Stimulated activated effector memory CD8-positive, alpha-beta T cell treated with anti-CD3 and anti-CD28 coated beads, Interleukin-12 subunit alpha, Interleukin-12 subunit beta, amount 100 ng/mL, for 72 hours (primary cell): ENCODE results near the gene SLC25A25.
A peak's percentile ranks its signal among the peaks of the same experiment; 100 is the strongest.
"Not testable (repeated sequence)": the region's sequence is repeated elsewhere in the genome, so short reads cannot be mapped to it uniquely, and the experiment has no call there.

ENCODE experiments used
- ATAC-seq: fragments of 150-1000 bp; cut with Tn5 transposase; 2 replicates; pipeline ENCODE4 v1.10.0; 2021
- DNase-seq, 2 donors: peaks; one replicate each; pipeline ENCODE4 v3.0.0; 2021 to 2022; ENCODE audit warnings: low spot score in 2 of 2
- H3K27ac Mint-ChIP-seq: one replicate; pipeline ENCODE4 v1.8.0; 2022; ENCODE audit warnings: mild to moderate bottlenecking, mixed read lengths
- H3K36me3 Mint-ChIP-seq: one replicate; pipeline ENCODE4 v1.8.0; 2022; ENCODE audit warnings: mild to moderate bottlenecking, mixed read lengths
- H3K4me1 Mint-ChIP-seq: one replicate; pipeline ENCODE4 v1.8.0; 2022; ENCODE audit warnings: mixed read lengths
- H3K4me3 Mint-ChIP-seq: one replicate; pipeline ENCODE4 v1.8.0; 2022; ENCODE audit warnings: mild to moderate bottlenecking, mixed read lengths
- H3K9me3 Mint-ChIP-seq: one replicate; pipeline ENCODE4 v1.8.0; 2022; ENCODE audit warnings: mixed read lengths

SLC25A25 gene

DNA sequence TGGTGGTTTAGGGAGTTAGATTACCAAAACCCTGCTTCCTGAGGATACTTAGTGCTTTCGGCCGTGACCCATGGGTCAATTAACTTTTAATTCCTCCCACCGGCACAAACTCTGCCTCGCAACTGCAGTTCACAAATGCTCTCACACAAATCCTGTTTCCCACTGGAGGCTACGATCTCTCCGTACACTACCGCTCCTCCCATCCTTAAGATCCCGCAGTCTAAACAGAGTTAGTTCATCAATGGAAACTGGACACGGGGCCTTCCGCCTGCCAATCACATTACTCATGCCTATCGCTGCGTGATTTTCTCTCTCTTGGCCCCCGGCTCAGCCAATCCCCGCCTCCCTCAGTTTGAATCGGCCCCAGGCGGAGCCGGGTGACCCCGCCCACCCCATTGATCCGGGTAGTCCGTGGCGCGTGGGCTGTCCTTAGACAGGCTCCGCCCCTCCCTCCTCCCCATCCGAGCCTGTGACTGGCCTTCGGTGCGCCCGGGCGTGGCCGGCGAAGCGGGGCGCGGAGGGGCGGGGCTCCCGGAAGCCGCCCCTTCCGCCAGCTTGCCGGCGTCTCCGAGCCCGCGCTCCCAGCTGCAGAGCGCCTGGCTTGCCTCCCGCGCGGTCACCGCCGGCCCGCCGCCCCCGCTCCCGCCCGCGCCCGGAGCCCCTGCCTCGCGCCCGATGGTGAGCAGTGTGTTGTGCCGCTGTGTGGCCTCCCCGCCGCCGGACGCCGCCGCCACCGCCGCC is at the start of gene SLC25A25:
TSS of gene SLC25A25 (plus strand) at position 588 of the 741 bp plus-strand sequence. CDS start at position 676, 88 bp downstream.
- peak; percentile 100 for DNase-seq
- Mint-ChIP-seq H3K4me3 (no peak within 1 kb of the TSS), H3K27ac (no peak within 1 kb of the TSS), H3K36me3 (peaks cover 12% of the 10 kb centered on the region), H3K4me1 (peaks cover 43% of the 10 kb centered on the region), H3K9me3 (no peaks in the 10 kb centered on the region)
- ATAC-seq: peak; percentile 86

GRCh38 chr9:128020692-128021091 is 47.3 kb upstream of the SLC25A25 start:
- Mint-ChIP-seq H3K27ac (peak overlapping the region; percentile 67), H3K9me3 (no peaks in the 10 kb centered on the region), H3K4me1 (peaks cover 49% of the 10 kb centered on the region), H3K4me3 (no peak overlapping the region), H3K36me3 (no peaks in the 10 kb centered on the region)
- DNase-seq (no peak), ATAC-seq (no peak)

DNA sequence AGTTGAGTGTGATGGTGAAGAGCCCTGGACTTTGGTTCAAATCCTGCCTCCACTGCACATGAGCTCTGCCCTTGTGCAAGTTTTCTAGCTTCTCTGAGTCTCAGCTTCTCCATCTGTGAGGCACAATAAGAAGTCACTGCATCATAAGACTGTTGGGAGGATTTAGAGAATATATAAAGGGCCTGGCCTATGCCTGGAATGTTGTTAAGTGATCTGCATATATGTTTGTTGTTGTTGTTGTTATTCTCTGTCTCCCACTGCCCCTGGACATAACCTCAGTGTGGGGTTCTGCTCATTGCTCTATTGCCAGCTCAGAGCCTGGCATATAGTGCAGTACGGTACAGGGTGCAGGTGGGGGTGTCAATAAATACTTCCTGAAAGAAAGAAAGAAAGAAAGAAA is 46.9 kb upstream of the SLC25A25 start:
- DNase-seq (no peak), ATAC-seq (no peak)
- H3K27ac Mint-ChIP-seq: peak overlapping the region; percentile 67
- no peaks in the 10 kb centered on the region for H3K9me3 Mint-ChIP-seq
- H3K4me3 Mint-ChIP-seq: no peak overlapping the region
- H3K36me3 Mint-ChIP-seq: peaks cover 3% of the 10 kb centered on the region
- H3K4me1 Mint-ChIP-seq: peaks cover 53% of the 10 kb centered on the region

GRCh38 chr9:128022886-128023285 is 45.1 kb upstream of the SLC25A25 start:
- DNase-seq (no peak), ATAC-seq (no peak)
- H3K4me1 Mint-ChIP-seq: peaks cover 69% of the 10 kb centered on the region
- H3K4me3 Mint-ChIP-seq: no peak overlapping the region
- no peak overlapping the region for H3K27ac Mint-ChIP-seq
- H3K36me3 Mint-ChIP-seq: peaks cover 19% of the 10 kb centered on the region
- H3K9me3 Mint-ChIP-seq: no peaks in the 10 kb centered on the region

GRCh38 chr9:128023671-128024070 is 44.4 kb upstream of the SLC25A25 start:
- peaks cover 19% of the 10 kb centered on the region for H3K36me3 Mint-ChIP-seq
- DNase-seq, H3K27ac Mint-ChIP-seq, H3K4me3 Mint-ChIP-seq, H3K9me3 Mint-ChIP-seq, ATAC-seq: not testable (repeated sequence)
- peaks cover 77% of the 10 kb centered on the region for H3K4me1 Mint-ChIP-seq

- Mint-ChIP-seq H3K4me3 (peak overlapping the region; percentile 71), H3K4me1 (peaks cover 82% of the 10 kb centered on the region), H3K9me3 (no peaks in the 10 kb centered on the region), H3K27ac (peak overlapping the region; percentile 97), H3K36me3 (peaks cover 19% of the 10 kb centered on the region)
- ATAC-seq (no peak), DNase-seq (no peak)
These were observed 43.2 kb upstream of the SLC25A25 start for GRCh38 chr9:128024761-128025308.

- H3K27ac Mint-ChIP-seq: peak overlapping the region; percentile 97
- H3K4me3 Mint-ChIP-seq: peak overlapping the region; percentile 71
- ATAC-seq: no peak
- H3K4me1 Mint-ChIP-seq: peaks cover 82% of the 10 kb centered on the region
- H3K9me3 Mint-ChIP-seq: no peaks in the 10 kb centered on the region
- no peak for DNase-seq
- H3K36me3 Mint-ChIP-seq: peaks cover 21% of the 10 kb centered on the region
These were observed 42.3 kb upstream of the SLC25A25 start for GRCh38 chr9:128025736-128026135.

DNA sequence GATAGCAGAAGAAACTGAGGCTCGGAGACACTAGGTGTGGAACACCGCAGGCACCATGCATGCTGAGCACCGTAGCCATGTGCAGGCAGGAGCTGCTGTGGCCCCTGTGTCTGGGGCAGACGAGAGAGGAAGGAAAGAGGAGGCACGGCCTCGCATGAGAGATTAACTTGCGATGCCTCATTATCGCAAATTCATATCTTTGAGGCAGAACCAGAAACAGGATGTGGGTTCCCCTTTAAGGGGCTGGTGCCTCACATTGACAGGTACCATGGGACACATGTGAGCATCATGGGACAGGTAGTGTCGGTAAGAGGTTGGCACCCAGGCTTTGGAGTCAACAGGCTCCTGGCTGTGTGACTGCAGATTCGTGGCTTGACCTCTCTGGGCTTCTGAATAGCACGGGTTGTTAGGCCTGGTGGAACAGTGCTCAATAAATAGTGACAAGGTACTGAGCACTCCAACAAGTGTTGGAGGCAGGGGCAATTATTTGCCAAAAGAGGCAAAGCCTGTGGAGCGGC is 41.7 kb upstream of the SLC25A25 start:
- H3K4me1 Mint-ChIP-seq: peaks cover 80% of the 10 kb centered on the region
- peak overlapping the region; percentile 97 for H3K27ac Mint-ChIP-seq
- ATAC-seq (peak; percentile 70), DNase-seq (peak; percentile 36 to 77)
- H3K4me3 Mint-ChIP-seq: peak overlapping the region; percentile 71
- H3K36me3 Mint-ChIP-seq: peaks cover 27% of the 10 kb centered on the region
- no peaks in the 10 kb centered on the region for H3K9me3 Mint-ChIP-seq

- H3K27ac Mint-ChIP-seq: peak overlapping the region; percentile 97
- DNase-seq: peak; percentile 28 to 80
- no peaks in the 10 kb centered on the region for H3K9me3 Mint-ChIP-seq
- H3K36me3 Mint-ChIP-seq: peaks cover 30% of the 10 kb centered on the region
- peaks cover 74% of the 10 kb centered on the region for H3K4me1 Mint-ChIP-seq
- ATAC-seq: peak; percentile 72
- peak overlapping the region; percentile 71 for H3K4me3 Mint-ChIP-seq
These were observed 41.1 kb upstream of the SLC25A25 start for GRCh38 chr9:128026773-128027541.

DNA sequence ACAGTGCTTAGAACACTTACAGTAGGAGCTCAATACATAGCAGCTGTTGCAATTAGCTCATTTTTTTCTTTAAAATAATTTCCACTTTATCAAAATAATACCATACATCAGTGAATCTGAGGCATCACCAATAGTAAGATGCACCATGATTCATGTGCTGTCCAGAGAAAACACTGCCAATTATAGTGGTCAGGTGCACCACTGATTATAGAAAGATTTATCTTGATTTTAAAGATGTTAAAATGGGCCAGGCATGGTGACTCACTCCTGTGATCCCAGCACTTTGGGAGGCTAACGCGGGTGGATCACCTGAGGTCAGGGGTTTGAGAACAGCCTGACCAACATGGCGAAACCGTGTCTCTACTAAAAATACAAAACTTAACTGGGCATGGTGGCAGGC is 40.3 kb upstream of the SLC25A25 start:
- no peak for ATAC-seq
- Mint-ChIP-seq H3K27ac (peak overlapping the region; percentile 97), H3K4me1 (peaks cover 69% of the 10 kb centered on the region)

DNA sequence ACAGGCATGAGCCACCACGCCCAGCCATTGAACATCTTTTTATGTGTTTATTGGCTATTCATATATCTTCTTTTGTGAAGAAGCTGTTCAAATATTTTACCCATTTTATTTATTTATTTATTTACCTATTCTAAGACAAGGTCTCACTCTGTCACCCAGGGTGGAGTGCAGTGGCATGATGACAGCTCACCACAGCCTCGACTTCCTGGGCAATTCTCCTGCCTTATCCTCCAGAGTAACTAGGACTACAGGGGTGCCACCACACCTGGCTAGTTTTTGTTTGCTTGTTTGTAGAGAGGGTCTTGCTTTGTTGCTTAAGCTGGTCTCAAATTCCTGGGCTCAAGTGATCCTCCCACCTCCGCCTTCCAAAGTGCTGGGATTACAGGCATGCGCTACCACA is 34.4 kb upstream of the SLC25A25 start:
- Mint-ChIP-seq H3K4me3 (no peak overlapping the region), H3K9me3 (no peaks in the 10 kb centered on the region), H3K4me1 (peaks cover 34% of the 10 kb centered on the region), H3K27ac (peak overlapping the region; percentile 78), H3K36me3 (peaks cover 18% of the 10 kb centered on the region)
- ATAC-seq (no peak), DNase-seq (no peak)

More for the DNA sequence above, 40.3 kb upstream of the SLC25A25 start:
- H3K4me3 Mint-ChIP-seq: peak overlapping the region; percentile 71
- DNase-seq: no peak
- H3K9me3 Mint-ChIP-seq: no peaks in the 10 kb centered on the region
- H3K36me3 Mint-ChIP-seq: peaks cover 30% of the 10 kb centered on the region

DNA sequence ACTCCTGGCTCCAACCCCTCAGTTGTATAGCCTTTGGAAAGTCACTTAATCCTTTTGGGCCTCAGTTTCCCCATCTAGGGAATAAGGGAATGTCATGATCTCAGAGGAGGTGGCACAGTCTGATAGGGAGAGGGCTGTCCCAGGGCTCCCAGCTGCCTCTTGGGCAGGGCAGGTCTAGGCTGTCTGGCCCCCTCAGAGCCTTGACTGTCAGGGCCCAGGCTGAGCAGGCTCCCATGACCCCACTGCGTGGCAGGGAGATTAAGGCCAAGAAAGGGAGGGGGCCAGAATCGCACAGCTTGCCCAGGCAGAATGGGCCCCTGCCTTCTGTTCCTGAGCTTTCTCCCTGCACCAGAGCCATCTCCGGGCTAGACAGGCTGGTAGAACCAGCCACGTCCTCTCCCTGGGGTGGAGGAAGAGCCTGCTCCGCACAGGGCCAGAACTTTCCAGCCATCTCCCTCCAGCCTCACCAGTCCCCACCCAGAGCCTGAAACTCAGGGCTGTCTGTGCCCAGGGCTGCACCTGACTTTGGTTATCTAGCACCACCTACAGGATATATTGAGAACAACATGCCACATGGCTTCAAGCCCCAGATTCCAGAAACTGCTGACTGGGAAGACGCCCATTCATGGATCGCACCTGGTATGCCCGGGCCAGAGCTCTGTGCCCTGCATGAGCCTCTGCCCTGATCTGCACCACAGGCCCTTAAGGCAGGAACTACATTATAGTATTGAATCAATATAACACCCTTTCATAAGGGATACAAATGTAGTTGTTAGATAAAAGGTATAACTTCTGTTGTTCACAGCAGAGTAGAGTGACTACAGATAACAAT is 33.0 kb upstream of the SLC25A25 start:
- H3K4me1 Mint-ChIP-seq: peaks cover 29% of the 10 kb centered on the region
- H3K9me3 Mint-ChIP-seq: no peaks in the 10 kb centered on the region
- H3K4me3 Mint-ChIP-seq: no peak overlapping the region
- no peak overlapping the region for H3K27ac Mint-ChIP-seq
- ATAC-seq (peak; percentile 62), DNase-seq (peak; percentile 48 to 76)
- H3K36me3 Mint-ChIP-seq: peaks cover 18% of the 10 kb centered on the region

DNA sequence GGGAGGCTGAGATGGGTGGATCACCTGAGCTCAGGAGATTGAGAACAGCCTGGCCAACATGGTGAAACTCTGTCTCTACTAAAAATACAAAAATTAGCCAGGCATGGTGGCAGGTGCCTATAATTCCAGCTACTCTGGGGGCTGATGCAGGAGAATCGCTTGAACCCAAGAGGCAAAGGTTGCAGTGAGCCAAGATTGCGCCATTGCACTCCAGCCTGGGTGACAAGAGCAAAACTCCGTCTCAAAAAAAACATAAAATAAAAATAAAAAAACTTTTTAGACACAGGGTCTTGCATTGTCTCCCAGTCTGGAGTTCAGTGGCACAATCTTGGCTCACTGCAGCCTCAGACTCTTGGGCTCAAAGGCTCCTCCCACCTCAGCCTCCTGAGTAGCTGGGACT is 31.5 kb upstream of the SLC25A25 start:
- H3K27ac Mint-ChIP-seq, ATAC-seq, H3K9me3 Mint-ChIP-seq, DNase-seq, H3K4me3 Mint-ChIP-seq, H3K36me3 Mint-ChIP-seq: not testable (repeated sequence)
- H3K4me1 Mint-ChIP-seq: peaks cover 27% of the 10 kb centered on the region

DNA sequence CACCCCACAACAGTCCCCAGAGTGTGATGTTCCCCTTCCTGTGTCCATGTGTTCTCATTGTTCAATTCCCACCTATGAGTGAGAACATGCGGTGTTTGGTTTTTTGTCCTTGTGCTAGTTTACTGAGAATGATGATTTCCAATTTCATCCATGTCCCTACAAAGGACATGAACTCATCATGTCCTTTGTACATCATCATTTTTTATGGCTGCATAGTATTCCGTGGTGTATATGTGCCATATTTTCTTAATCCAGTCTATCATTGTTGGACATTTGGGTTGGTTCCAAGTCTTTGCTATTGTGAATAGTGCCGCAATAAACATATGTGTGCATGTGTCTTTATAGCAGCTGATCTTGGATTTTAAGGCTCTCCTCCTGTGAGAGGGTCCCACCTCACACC is 27.2 kb upstream of the SLC25A25 start:
- H3K27ac Mint-ChIP-seq, ATAC-seq, H3K9me3 Mint-ChIP-seq, DNase-seq, H3K36me3 Mint-ChIP-seq, H3K4me3 Mint-ChIP-seq: not testable (repeated sequence)
- peaks cover 13% of the 10 kb centered on the region for H3K4me1 Mint-ChIP-seq

- no peak for ATAC-seq
- no peaks in the 10 kb centered on the region for H3K36me3 Mint-ChIP-seq
- H3K9me3 Mint-ChIP-seq: no peaks in the 10 kb centered on the region
- peak overlapping the region; percentile 62 for H3K27ac Mint-ChIP-seq
- DNase-seq: no peak
- no peak overlapping the region for H3K4me3 Mint-ChIP-seq
- peaks cover 13% of the 10 kb centered on the region for H3K4me1 Mint-ChIP-seq
These were observed 26.0 kb upstream of the SLC25A25 start for GRCh38 chr9:128042043-128042442.
